ENCODE data around the gene OR10D3. TPM values are rescaled to one million over a fixed set of nuclear protein-coding genes. Genes with fewer than 3 reads are reported as not detected.
A peak's percentile ranks its signal among the peaks of the same experiment; 100 is the strongest.

The OR10D3 gene
- total and polyA plus RNA-seq, 7 experiments from 2014 or later, result not detected

DNA sequence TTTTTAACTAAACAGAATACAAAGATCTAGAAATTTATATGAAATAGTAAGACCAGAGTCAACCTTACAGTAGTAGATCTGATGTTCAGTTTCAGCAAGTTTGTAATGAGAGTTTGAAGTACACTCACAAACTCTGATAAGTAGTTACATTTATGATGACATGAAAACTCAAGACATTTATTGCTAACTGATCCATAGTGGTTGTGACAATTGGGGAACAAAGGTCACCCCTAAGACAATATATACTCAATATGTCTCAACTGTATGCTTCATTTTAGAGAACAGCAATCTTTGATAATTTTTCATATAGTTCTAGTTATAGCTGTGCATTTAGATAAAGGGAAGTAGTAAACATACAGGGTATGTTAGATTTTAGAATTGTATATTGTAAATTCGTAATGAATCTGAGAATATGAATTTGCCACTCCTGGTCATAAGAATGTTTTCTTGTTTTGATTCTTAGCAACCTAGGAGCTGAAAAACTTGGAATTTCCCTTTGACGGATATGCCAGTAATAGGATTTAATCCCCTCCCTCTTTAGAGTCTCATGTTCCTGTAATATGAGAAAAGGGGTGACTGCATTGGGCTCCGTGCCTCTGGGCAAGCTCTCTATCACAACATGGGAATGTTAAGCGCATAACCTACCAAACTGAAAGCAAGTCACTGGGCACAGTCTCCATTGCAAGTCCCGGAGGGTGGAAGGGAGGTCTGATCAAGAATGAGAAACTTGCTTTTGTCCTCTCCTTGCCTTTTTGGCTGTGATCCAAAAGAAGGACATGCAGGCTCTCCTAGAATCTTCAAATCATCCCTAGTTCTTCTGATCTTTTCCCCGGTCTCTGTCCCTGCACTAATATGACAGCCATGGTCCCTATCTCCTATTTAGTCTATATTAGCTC is 11.4 kb downstream of the OR10D3 start:
- H3K4me3 Mint-ChIP-seq, result no peak overlapping the region
- H3K4me1 Mint-ChIP-seq, result peaks cover 0 to 2% (median 0%) of the 10 kb centered on the region in 7 donors
- Histone ChIP-seq H3K4me1 (ENCODE audit: control insufficient read depth in 2 of 2, insufficient read depth in 2 of 2, low read length in 2 of 2) (no peaks in the 10 kb centered on the region), H3K4me3 (ENCODE audit: low read length) (no peak overlapping the region), H3K27ac (ENCODE audit: low read depth, low read length) (no peak overlapping the region), H3K27me3 (ENCODE audit: control insufficient read depth in 2 of 2, insufficient read depth in 2 of 2, low read length in 2 of 2) (no peaks in the 10 kb centered on the region), H3K36me3 (ENCODE audit: control insufficient read depth in 2 of 3, insufficient read depth in 3 of 3, low read length in 3 of 3) (no peaks in the 10 kb centered on the region), H3K9me3 (ENCODE audit: control insufficient read depth in 2 of 3, low read length in 3 of 3) (no peaks in the 10 kb centered on the region)
- DNase-seq, result no peak
- no peaks in the 10 kb centered on the region for H3K9me3 Mint-ChIP-seq
- H3K36me3 Mint-ChIP-seq, result no peaks in the 10 kb centered on the region
- peaks cover 3 to 25% (median 13%) of the 10 kb centered on the region in 5 donors for H3K27me3 Mint-ChIP-seq
- intact Hi-C loops (cut with micrococcal nuclease), result loop anchor here (1.0 to 10.0 kb wide), 3 partner anchors 86 to 550 kb away; no protein-coding TSS in a partner anchor
- POLR2A ChIA-PET, result no interaction called here
- H3K27ac Mint-ChIP-seq, result no peak overlapping the region
- no peak for ATAC-seq
- CTCF ChIA-PET, result interaction anchor here (0.8 to 3.8 kb wide), 3 partner anchors 9 to 124 kb away, joined by 3 to 26 read pairs (median 3); no protein-coding TSS in a partner anchor

DNA sequence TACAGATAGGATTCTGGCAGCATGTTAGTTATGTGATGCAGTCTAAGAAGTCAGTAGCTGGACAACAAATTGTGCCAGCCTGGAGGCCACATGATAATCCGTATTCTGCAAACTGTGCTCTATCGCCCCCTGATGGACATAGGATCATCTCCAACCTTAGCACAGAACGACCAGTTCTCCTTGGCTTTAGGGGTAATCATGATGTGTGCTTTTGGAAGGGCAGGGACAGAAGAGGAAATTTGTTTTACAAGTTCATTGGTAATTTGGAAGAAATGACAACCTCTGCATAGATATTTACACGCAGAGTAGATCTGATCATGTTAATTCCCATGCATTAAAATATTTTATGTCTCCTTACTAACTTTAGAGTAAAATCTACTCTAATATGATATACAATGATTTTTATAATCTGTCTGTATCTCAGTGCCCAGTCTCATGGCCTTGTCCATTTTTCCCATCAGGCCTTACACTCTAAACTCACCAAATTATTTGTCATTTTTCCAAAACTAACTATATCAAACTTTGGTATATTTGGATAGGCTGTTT is 12.1 kb downstream of the OR10D3 start:
- Mint-ChIP-seq H3K27me3 (peaks cover 0 to 24% (median 12%) of the 10 kb centered on the region in 5 donors), H3K4me1 (peaks cover 0 to 2% (median 0%) of the 10 kb centered on the region in 7 donors), H3K36me3 (no peaks in the 10 kb centered on the region), H3K4me3 (no peak overlapping the region), H3K27ac (no peak overlapping the region), H3K9me3 (no peaks in the 10 kb centered on the region)
- ATAC-seq, result peak; percentile 83
- H3K27me3 ChIP-seq (ENCODE audit: control insufficient read depth in 2 of 2, insufficient read depth in 2 of 2, low read length in 2 of 2), result no peaks in the 10 kb centered on the region
- intact Hi-C loops (cut with micrococcal nuclease), result loop anchor here (1.0 to 10.0 kb wide), 3 partner anchors 87 to 550 kb away; no protein-coding TSS in a partner anchor
- POLR2A ChIA-PET, result no interaction called here
- no peaks in the 10 kb centered on the region for H3K36me3 ChIP-seq (ENCODE audit: control insufficient read depth in 2 of 3, insufficient read depth in 3 of 3, low read length in 3 of 3)
- H3K4me1 ChIP-seq (ENCODE audit: control insufficient read depth in 2 of 2, insufficient read depth in 2 of 2, low read length in 2 of 2), result no peaks in the 10 kb centered on the region
- no peak overlapping the region for H3K4me3 ChIP-seq (ENCODE audit: low read length)
- no peak overlapping the region for H3K27ac ChIP-seq (ENCODE audit: low read depth, low read length)
- CTCF ChIA-PET, result interaction anchor here (1.2 to 3.8 kb wide), 2 partner anchors 8 to 125 kb away, joined by 3 to 26 read pairs; no protein-coding TSS in a partner anchor
- peak in 6 of 9 donors; percentile 14 to 34 (median 26) for DNase-seq
- no peaks in the 10 kb centered on the region for H3K9me3 ChIP-seq (ENCODE audit: control insufficient read depth in 2 of 3, low read length in 3 of 3)

DNA sequence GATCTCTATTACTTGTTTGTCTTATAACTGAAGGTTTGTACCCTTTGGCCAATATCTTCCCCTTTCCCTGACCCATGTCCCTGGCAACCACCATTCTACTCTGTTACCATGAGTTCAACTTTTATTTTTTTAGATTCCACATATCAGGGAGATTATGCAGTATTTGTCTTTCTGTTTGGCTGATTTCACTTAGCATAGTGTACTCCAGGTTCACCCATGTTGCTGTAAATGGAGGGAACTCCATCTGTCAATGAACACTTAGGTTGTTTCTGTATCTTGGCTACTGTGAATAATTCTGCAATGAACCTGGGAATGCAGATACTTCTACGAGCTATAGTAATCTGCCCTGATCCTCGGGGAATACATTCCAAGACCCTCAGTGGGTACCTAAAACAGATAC is 14.9 kb downstream of the OR10D3 start:
- POLR2A ChIA-PET, result no interaction called here
- intact Hi-C loops (cut with micrococcal nuclease), result loop anchor here in 1 of 2 donors (10.0 kb wide), 1 partner anchor 553 kb away; no protein-coding TSS in a partner anchor

DNA sequence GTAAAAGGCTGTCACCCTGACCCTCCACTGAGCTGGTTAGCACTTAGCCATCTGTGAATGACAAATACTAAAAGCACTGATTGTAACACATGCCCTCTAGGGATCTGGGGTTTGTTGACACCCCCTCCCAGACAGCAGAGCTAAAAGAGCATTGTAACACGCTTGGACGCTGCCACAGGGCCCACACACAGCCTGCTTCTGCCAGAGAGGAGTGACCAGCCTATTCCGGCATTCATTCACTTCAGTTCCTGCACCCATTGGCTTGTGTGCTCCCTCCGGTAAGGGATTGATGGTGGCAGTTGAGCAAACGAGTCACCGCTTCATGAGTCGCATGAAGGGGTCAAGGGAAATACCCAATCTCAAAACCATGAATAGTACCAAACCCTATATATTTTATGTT is 15.8 kb downstream of the OR10D3 start:
- intact Hi-C loops (cut with micrococcal nuclease), result loop anchor here in 1 of 2 donors (10.0 kb wide), 1 partner anchor 554 kb away; no protein-coding TSS in a partner anchor

More for the DNA sequence above, 14.9 kb downstream of the OR10D3 start:
- no peaks in the 10 kb centered on the region for H3K36me3 ChIP-seq (ENCODE audit: control insufficient read depth in 2 of 3, insufficient read depth in 3 of 3, low read length in 3 of 3)
- Mint-ChIP-seq H3K9me3 (no peaks in the 10 kb centered on the region), H3K36me3 (no peaks in the 10 kb centered on the region), H3K4me1 (peaks cover 0 to 2% (median 0%) of the 10 kb centered on the region in 7 donors), H3K27me3 (peaks cover 0 to 15% (median 12%) of the 10 kb centered on the region in 5 donors), H3K4me3 (no peak overlapping the region), H3K27ac (no peak overlapping the region)
- H3K4me3 ChIP-seq (ENCODE audit: low read length), result no peak overlapping the region
- CTCF ChIA-PET, result interaction anchor here (1.1 to 1.7 kb wide), 2 partner anchors 43 to 126 kb away, joined by 3 to 6 read pairs; partner anchors contain the start of gene OR8G1
- no peaks in the 10 kb centered on the region for H3K9me3 ChIP-seq (ENCODE audit: control insufficient read depth in 2 of 3, low read length in 3 of 3)
- ATAC-seq (no peak), DNase-seq (no peak)
- H3K27me3 ChIP-seq (ENCODE audit: control insufficient read depth in 2 of 2, insufficient read depth in 2 of 2, low read length in 2 of 2), result no peaks in the 10 kb centered on the region
- no peaks in the 10 kb centered on the region for H3K4me1 ChIP-seq (ENCODE audit: control insufficient read depth in 2 of 2, insufficient read depth in 2 of 2, low read length in 2 of 2)
- H3K27ac ChIP-seq (ENCODE audit: low read depth, low read length), result no peak overlapping the region

DNA sequence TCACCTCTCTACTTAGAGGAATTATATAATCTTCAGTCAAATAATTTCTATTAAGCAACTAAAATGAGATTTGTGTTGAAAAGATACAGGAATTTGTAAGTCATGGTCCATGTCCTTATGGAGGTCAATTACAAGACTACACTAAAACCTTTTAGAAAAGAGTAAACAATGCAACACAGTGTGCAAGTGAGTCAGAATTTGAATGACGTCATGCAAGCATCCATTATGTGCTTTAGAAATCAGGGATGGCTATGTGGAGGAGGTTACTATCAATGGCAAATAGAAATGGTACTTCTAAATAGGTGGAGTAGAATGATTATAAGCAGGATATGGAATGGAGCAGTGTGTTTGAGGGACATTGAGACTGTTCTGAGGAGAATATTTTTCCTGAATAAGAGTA is 16.6 kb downstream of the OR10D3 start:
- Histone ChIP-seq H3K36me3 (ENCODE audit: control insufficient read depth in 2 of 3, insufficient read depth in 3 of 3, low read length in 3 of 3) (no peaks in the 10 kb centered on the region), H3K4me1 (ENCODE audit: control insufficient read depth in 2 of 2, insufficient read depth in 2 of 2, low read length in 2 of 2) (no peaks in the 10 kb centered on the region), H3K9me3 (ENCODE audit: control insufficient read depth in 2 of 3, low read length in 3 of 3) (no peaks in the 10 kb centered on the region), H3K4me3 (ENCODE audit: low read length) (no peak overlapping the region), H3K27me3 (ENCODE audit: control insufficient read depth in 2 of 2, insufficient read depth in 2 of 2, low read length in 2 of 2) (no peaks in the 10 kb centered on the region), H3K27ac (ENCODE audit: low read depth, low read length) (no peak overlapping the region)
- H3K4me1 Mint-ChIP-seq, result no peaks in the 10 kb centered on the region
- ATAC-seq (no peak), DNase-seq (no peak)
- no peaks in the 10 kb centered on the region for H3K36me3 Mint-ChIP-seq
- no peaks in the 10 kb centered on the region for H3K9me3 Mint-ChIP-seq
- H3K27me3 Mint-ChIP-seq, result peaks cover 0 to 16% (median 8%) of the 10 kb centered on the region in 5 donors
- H3K27ac Mint-ChIP-seq, result no peak overlapping the region
- intact Hi-C loops (cut with micrococcal nuclease), result loop anchor here in 1 of 2 donors (10.0 kb wide), 1 partner anchor 555 kb away; no protein-coding TSS in a partner anchor
- no peak overlapping the region for H3K4me3 Mint-ChIP-seq
- ChIA-PET POLR2A (no interaction called here), CTCF (no interaction called here)

More for the DNA sequence above, 15.8 kb downstream of the OR10D3 start:
- POLR2A ChIA-PET, result no interaction called here
- H3K36me3 ChIP-seq (ENCODE audit: control insufficient read depth in 2 of 3, insufficient read depth in 3 of 3, low read length in 3 of 3), result no peaks in the 10 kb centered on the region
- Mint-ChIP-seq H3K36me3 (no peaks in the 10 kb centered on the region), H3K27ac (no peak overlapping the region), H3K9me3 (no peaks in the 10 kb centered on the region), H3K4me1 (peaks cover 0 to under 1% (median 0%) of the 10 kb centered on the region in 7 donors), H3K27me3 (peaks cover 0 to 12% (median 9%) of the 10 kb centered on the region in 5 donors), H3K4me3 (no peak overlapping the region)
- H3K4me1 ChIP-seq (ENCODE audit: control insufficient read depth in 2 of 2, insufficient read depth in 2 of 2, low read length in 2 of 2), result no peaks in the 10 kb centered on the region
- DNase-seq, result no peak
- no peak for ATAC-seq
- H3K4me3 ChIP-seq (ENCODE audit: low read length), result no peak overlapping the region
- no peak overlapping the region for H3K27ac ChIP-seq (ENCODE audit: low read depth, low read length)
- CTCF ChIA-PET, result no interaction called here
- no peaks in the 10 kb centered on the region for H3K27me3 ChIP-seq (ENCODE audit: control insufficient read depth in 2 of 2, insufficient read depth in 2 of 2, low read length in 2 of 2)
- no peaks in the 10 kb centered on the region for H3K9me3 ChIP-seq (ENCODE audit: control insufficient read depth in 2 of 3, low read length in 3 of 3)

DNA sequence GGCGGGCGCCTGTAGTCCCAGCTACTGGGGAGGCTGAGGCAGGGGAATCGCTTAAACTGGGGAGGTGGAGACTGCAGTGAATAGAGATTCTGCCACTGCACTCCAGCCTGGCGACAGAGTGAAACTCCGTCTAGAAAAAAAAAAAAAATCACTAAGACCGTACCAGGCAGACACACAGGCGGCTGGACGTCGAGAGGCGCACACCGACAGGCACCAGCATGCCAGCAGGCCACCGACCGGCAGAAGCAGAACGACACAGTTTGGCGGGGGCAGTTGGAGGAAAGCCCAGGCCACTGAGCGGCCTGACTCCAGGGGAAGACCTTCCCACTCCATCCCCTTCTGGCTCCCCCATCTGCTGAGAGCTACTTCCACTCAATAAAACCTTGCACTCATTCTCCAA is 17.5 kb downstream of the OR10D3 start:
- H3K27ac ChIP-seq (ENCODE audit: low read depth, low read length), result no peak overlapping the region
- intact Hi-C loops (cut with micrococcal nuclease), result no loop called here
- POLR2A ChIA-PET, result no interaction called here
- no peak overlapping the region for H3K27ac Mint-ChIP-seq
- H3K36me3 Mint-ChIP-seq, result no peaks in the 10 kb centered on the region
- DNase-seq, result no peak
- H3K27me3 Mint-ChIP-seq, result peaks cover 0 to 13% (median 5%) of the 10 kb centered on the region in 5 donors
- no peaks in the 10 kb centered on the region for H3K9me3 Mint-ChIP-seq
- CTCF ChIA-PET, result no interaction called here
- H3K27me3 ChIP-seq (ENCODE audit: control insufficient read depth in 2 of 2, insufficient read depth in 2 of 2, low read length in 2 of 2), result no peaks in the 10 kb centered on the region
- H3K36me3 ChIP-seq (ENCODE audit: control insufficient read depth in 2 of 3, insufficient read depth in 3 of 3, low read length in 3 of 3), result no peaks in the 10 kb centered on the region
- H3K4me3 Mint-ChIP-seq, result no peak overlapping the region
- ATAC-seq, result no peak
- no peaks in the 10 kb centered on the region for H3K9me3 ChIP-seq (ENCODE audit: control insufficient read depth in 2 of 3, low read length in 3 of 3)
- H3K4me3 ChIP-seq (ENCODE audit: low read length), result no peak overlapping the region
- no peaks in the 10 kb centered on the region for H3K4me1 ChIP-seq (ENCODE audit: control insufficient read depth in 2 of 2, insufficient read depth in 2 of 2, low read length in 2 of 2)
- H3K4me1 Mint-ChIP-seq, result no peaks in the 10 kb centered on the region

Data from naive thymus-derived CD4-positive, alpha-beta T cell (primary cell).